ENCODE data around the gene LDHB. TPM values are rescaled to one million over a fixed set of nuclear protein-coding genes. Genes with fewer than 3 reads are reported as not detected.

Gene LDHB
- 1,458 to 1,601 TPM (median 1,570 TPM) in 5 replicates for total RNA-seq (2022; extraction: Qiagen RNA extraction; ENCODE audit: low read depth)

GRCh38 chr12:21657326-21658077 is at the start of gene LDHB:
Gene LDHB (minus strand): TSS chr12:21657842. CDS start chr12:21654671, 3,171 bp downstream.

DNA sequence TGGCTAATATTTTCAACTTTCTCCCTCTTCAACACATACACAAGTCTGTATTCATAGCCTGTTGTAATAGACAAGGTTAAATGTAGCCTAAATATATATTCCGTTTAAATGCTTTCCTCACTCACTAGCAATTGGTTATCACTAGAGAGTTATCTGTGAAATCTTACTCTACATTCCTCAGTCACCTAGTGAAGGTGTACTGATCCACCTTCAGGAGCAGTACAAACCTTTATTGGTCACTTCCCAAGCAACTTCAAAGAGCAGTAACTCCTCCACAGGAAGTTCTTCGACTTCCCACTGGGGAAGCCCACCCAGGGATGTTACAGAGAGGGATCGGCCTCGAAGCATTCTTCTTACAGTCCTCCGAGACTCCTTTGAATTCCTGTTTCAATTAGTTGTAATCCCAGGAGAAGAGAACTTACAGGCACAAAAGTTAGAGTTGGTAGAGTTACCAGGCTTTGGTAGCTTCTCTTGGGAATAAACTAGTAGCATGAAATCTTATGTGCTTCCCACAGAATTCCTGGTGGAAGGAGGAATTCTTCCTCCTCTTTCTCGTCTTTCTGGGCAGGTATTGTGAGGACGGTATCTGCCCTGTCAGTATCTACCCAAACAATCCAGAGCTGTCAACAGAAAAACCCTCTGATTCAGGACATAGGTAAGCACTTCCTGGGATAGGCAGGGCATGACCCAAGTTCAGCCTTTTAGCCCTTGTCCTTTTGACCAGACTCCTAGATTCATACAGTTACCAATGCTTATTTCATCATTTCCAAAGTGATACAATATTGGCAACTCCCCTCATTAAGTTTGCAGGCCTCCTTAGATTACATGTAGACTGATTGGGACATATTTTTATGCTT is 53.2 kb downstream of the LDHB start, which contains the start of gene GYS2:
Gene GYS2, minus strand, starts transcription at position 603 of the 857 bp plus-strand sequence. Its CDS starts 255 bp downstream, at position 348.

Other genes starting within 250 kb of the LDHB start
- 6.2 to 9.7 TPM (median 7.3 TPM) in 5 replicates for gene PYROXD1, start 220.2 kb downstream of the LDHB start, total RNA-seq (2022; extraction: Qiagen RNA extraction; ENCODE audit: low read depth)
- 48.6 to 68.3 TPM (median 66.3 TPM) in 5 replicates for gene RECQL, start 156.2 kb downstream of the LDHB start, total RNA-seq (2022; extraction: Qiagen RNA extraction; ENCODE audit: low read depth)
- 73.8 to 108 TPM (median 82.5 TPM) in 5 replicates for gene GOLT1B, start 156.1 kb downstream of the LDHB start, total RNA-seq (2022; extraction: Qiagen RNA extraction; ENCODE audit: low read depth)
- gene SPX, start 131.5 kb downstream of the LDHB start, total RNA-seq (2022; extraction: Qiagen RNA extraction; ENCODE audit: low read depth), result 1.5 to 3.4 TPM (median 2.3 TPM) in 5 replicates
- gene GYS2, start 53.0 kb downstream of the LDHB start, total RNA-seq (2022; extraction: Qiagen RNA extraction; ENCODE audit: low read depth), result not detected in 5 replicates
- 0.25 to 0.59 TPM (median 0.47 TPM) in 5 replicates for gene KCNJ8, start 116.9 kb upstream of the LDHB start, total RNA-seq (2022; extraction: Qiagen RNA extraction; ENCODE audit: low read depth)

All from A549 treated with DMSO at 1 μM for 4 hours (cell line).